ENCODE data around the gene CASK.

DNA sequence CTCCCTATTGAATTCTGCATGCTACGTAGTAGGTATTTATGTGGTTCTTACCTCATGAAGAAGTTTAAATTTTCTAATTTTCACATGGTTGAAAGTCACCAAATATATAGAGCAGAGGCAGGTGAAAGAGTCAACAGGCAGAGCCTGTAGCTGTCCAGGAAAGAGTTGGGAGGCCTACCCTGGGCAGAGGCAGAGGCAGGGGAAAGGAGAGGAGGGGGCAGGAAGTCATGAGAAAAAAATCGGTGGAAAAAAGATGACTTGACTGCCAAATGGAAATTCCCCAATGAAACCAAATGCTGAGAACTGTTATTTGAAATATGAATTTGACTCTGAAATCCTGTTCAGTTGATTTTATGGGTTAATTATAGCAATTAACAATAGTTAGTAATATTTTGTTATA lies 257.7 kb downstream of the CASK start:
- TF ChIP-seq, protein P1, sequence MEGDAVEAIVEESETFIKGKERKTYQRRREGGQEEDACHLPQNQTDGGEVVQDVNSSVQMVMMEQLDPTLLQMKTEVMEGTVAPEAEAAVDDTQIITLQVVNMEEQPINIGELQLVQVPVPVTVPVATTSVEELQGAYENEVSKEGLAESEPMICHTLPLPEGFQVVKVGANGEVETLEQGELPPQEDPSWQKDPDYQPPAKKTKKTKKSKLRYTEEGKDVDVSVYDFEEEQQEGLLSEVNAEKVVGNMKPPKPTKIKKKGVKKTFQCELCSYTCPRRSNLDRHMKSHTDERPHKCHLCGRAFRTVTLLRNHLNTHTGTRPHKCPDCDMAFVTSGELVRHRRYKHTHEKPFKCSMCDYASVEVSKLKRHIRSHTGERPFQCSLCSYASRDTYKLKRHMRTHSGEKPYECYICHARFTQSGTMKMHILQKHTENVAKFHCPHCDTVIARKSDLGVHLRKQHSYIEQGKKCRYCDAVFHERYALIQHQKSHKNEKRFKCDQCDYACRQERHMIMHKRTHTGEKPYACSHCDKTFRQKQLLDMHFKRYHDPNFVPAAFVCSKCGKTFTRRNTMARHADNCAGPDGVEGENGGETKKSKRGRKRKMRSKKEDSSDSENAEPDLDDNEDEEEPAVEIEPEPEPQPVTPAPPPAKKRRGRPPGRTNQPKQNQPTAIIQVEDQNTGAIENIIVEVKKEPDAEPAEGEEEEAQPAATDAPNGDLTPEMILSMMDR (IDR thresholded peaks at IDR 0.05; ENCODE audit: low read depth, low read length, poor library complexity, severe bottlenecking), result no peak
- TF ChIP-seq EZH2phosphoT487 (IDR thresholded peaks at IDR 0.05; ENCODE audit: borderline replicate concordance, low read length), result no peak
